ENCODE data around the gene TMEM52B.
"Not testable (repeated sequence)": the region's sequence is repeated elsewhere in the genome, so short reads cannot be mapped to it uniquely, and the experiment has no call there.

The TMEM52B gene

GRCh38 chr12:10205220-10205807 is 26.5 kb downstream of the TMEM52B start:
- no peak overlapping the region for H3K4me3 ChIP-seq (ENCODE audit: low read length)
- no peak for DNase-seq (ENCODE audit: low read depth, low spot score)

DNA sequence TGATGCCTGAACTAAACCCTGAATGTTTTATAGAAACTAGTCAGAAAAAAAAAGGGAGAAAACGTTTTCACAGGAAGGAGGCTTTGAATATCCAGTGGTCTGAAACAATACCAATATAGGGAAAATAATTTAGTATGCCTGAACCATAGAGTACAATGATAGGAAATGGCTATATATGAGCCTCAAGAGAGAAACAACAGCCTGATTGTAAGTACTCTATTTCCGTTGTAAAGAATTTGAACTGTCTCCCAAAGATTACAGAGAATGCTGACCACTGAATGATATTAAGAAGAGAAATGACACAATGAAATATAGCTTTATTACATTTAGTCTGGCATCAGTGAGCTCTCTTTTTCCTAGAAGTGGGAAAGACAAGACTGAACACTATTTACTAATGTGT is 28.3 kb downstream of the TMEM52B start:
- no peak overlapping the region for H3K4me3 ChIP-seq (ENCODE audit: low read length)
- DNase-seq (ENCODE audit: low read depth, low spot score): no peak

GRCh38 chr12:10210225-10210624 is 31.4 kb downstream of the TMEM52B start:
- DNase-seq (ENCODE audit: low read depth, low spot score): no peak
- no peak overlapping the region for H3K4me3 ChIP-seq (ENCODE audit: low read length)

- H3K4me3 ChIP-seq (ENCODE audit: low read length): no peak overlapping the region
- no peak for DNase-seq (ENCODE audit: low read depth, low spot score)
These were observed 32.5 kb downstream of the TMEM52B start for GRCh38 chr12:10211101-10211939.

- H3K4me3 ChIP-seq (ENCODE audit: low read length): peak overlapping the region; percentile 68
- peak; percentile 52 for DNase-seq (ENCODE audit: low read depth, low spot score)
These were observed 33.3 kb downstream of the TMEM52B start for GRCh38 chr12:10211940-10212738.

GRCh38 chr12:10212739-10213131 is 33.9 kb downstream of the TMEM52B start, which contains the start of gene GABARAPL1:
Gene GABARAPL1 (plus strand): TSS chr12:10212877. CDS start chr12:10213130, 253 bp downstream.
- peak; percentile 42 for DNase-seq (ENCODE audit: low read depth, low spot score)

GRCh38 chr12:10213168-10214135 is 34.6 kb downstream of the TMEM52B start:
- H3K4me3 ChIP-seq (ENCODE audit: low read length): peak overlapping the region; percentile 68
- DNase-seq (ENCODE audit: low read depth, low spot score): peak; percentile 50

More at GRCh38 chr12:10212739-10213131, 33.9 kb downstream of the TMEM52B start, which contains the start of gene GABARAPL1:
- H3K4me3 ChIP-seq (ENCODE audit: low read length): peak within 1 kb of the TSS; percentile 68

DNA sequence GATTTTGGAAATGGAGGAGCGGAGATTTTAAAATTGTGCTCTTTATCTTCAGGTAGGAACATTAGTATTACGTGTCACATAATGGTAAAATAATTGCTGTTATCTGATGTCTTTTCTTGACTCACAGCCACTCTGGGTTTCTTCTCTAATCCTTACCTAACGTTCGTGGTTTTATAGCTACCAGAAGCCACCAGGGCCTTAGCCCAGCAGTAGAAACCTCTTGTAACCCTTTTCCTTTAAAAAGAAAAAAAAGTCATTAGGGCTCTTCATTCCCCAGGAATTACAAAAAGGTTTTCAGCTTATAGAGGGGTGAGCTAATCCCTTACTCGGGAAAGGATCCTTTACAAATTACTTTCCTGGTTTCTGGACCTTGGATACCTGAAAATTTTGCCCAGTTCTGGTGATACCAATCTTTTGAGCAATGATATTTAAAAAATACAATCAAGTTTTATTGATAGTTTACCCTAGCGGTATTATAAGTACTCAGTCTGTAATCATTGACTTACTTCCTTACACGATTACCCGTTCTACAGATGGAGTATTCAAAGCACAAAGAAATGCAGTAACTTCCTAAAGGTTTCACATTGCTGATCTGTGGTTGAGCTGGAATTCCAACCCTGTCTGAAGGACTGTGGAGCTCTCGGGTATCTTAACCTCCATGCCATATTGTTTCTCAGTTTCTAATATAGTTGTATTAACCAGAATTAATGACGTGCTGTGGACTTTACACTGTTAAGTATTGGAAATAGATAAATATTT is 35.5 kb downstream of the TMEM52B start:
- DNase-seq (ENCODE audit: low read depth, low spot score): no peak

GRCh38 chr12:10214895-10215267 is 36.0 kb downstream of the TMEM52B start:
- no peak overlapping the region for H3K4me3 ChIP-seq (ENCODE audit: low read length)
- DNase-seq (ENCODE audit: low read depth, low spot score): no peak

More for the DNA sequence above, 35.5 kb downstream of the TMEM52B start:
- H3K4me3 ChIP-seq (ENCODE audit: low read length): peak overlapping the region; percentile 68

GRCh38 chr12:10215436-10215835 is 36.6 kb downstream of the TMEM52B start:
- H3K4me3 ChIP-seq (ENCODE audit: low read length): no peak overlapping the region
- no peak for DNase-seq (ENCODE audit: low read depth, low spot score)

DNA sequence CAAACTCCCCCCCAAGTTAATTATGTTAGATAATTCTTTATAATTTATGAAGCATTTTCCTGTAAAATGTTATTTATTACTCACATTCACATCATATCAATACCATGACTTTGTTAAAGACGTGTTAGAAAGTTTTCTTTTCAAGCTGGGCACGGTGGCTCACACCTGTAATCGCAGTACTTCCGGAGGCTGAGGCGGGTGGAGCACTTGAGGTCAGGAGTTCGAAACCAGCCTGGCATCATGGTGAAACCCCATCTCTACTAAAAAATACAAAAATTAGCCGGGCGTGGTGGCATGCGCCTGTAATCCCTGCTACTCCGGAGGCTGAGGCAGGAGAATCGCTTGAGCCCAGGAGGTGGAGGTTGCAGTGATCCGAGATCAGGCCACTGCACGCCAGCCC is 37.1 kb downstream of the TMEM52B start:
- H3K4me3 ChIP-seq (ENCODE audit: low read length); DNase-seq (ENCODE audit: low read depth, low spot score): not testable (repeated sequence)

DNA sequence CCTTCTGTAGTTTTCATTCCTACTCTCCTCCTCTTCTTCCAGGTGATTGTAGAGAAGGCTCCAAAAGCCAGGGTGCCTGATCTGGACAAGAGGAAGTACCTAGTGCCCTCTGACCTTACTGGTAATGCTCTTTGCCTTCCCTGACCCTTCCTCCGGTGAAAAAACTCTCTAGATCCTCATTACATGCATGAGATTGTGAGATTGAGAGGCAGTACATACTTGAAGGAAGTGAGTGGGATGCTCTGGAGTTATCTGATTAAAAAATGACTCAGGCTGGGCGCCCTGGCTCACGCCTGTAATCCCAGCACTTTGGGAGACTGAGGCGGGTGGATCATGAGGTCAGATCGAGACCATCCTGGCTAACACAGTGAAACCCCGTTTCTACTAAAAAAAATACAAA is 39.2 kb downstream of the TMEM52B start:
- H3K4me3 ChIP-seq (ENCODE audit: low read length): no peak overlapping the region
- no peak for DNase-seq (ENCODE audit: low read depth, low spot score)

DNA sequence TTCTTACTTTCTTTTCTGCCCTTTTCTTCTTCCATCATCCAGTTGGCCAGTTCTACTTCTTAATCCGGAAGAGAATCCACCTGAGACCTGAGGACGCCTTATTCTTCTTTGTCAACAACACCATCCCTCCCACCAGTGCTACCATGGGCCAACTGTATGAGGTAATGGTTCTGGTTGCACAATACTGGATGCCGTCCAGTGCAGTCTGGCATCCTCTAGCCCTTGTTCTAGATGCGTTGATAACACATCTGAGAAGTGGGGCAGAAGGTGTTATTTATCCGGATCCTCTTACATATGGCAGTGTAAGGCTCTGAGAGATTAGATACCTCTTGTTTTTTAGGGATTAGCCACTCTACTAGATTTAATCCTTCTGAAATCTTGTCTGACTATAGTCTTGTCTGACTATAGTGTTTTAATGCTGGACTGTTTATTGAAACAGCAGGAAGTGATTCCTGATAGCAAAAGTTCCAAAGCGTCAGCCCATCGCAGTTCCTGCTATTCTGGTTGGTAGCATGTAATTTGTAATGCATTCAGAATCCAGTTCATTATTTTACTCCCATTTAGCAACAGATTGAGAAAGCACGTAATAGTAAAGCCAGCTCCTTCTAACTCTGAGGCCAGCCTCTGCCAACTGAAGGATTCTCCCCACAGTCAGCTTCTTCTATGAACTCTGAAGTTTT is 41.7 kb downstream of the TMEM52B start:
- no peak overlapping the region for H3K4me3 ChIP-seq (ENCODE audit: low read length)
- DNase-seq (ENCODE audit: low read depth, low spot score): no peak

GRCh38 chr12:10221846-10222245 is 43.0 kb downstream of the TMEM52B start:
- H3K4me3 ChIP-seq (ENCODE audit: low read length): no peak overlapping the region
- no peak for DNase-seq (ENCODE audit: low read depth, low spot score)

GRCh38 chr12:10223208-10223607 is 44.4 kb downstream of the TMEM52B start:
- no peak for DNase-seq (ENCODE audit: low read depth, low spot score)
- H3K4me3 ChIP-seq (ENCODE audit: low read length): no peak overlapping the region

DNA sequence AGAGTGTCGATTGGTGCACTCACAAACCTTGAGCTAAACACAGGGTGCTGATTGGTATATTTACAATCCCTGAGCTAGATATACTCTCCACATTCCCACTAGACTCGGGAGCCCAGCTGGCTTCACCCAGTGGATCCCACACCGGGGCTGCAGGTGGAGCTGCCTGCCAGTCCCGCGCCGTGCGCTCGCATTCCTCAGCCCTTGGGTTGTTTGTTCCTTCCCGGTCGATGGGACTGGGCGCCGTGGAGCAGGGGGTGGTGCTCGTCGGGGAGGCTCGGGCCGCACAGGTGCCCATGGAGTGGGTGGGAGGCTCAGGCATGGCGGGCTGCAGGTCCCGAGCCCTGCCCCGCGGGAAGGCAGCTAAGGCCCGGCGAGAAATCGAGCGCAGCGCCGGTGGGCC is 46.6 kb downstream of the TMEM52B start:
- not testable (repeated sequence) for H3K4me3 ChIP-seq (ENCODE audit: low read length); DNase-seq (ENCODE audit: low read depth, low spot score)

GRCh38 chr12:10226086-10226485 is 47.3 kb downstream of the TMEM52B start:
- no peak overlapping the region for H3K4me3 ChIP-seq (ENCODE audit: low read length)
- no peak for DNase-seq (ENCODE audit: low read depth, low spot score)
